Transverse colon (tissue), 4 donors: ENCODE results near the gene IQSEC2. TPM values are rescaled to one million over a fixed set of nuclear protein-coding genes. Genes with fewer than 3 reads are reported as not detected.

Source experiments
- DNase-seq: peaks from one replicate; pipeline ENCODE4 v3.0.0-alpha.2; 2019
- H3K27ac ChIP-seq, 4 donors: fragments of 200-600 bp; sonication (generic); 2 replicates each; pipeline ENCODE4 v1.5.1; 2016 to 2018; ENCODE audit warnings: inconsistent platforms in 4 of 4
- H3K27me3 ChIP-seq: fragments of 200-600 bp; sonication (generic); 2 replicates; pipeline ENCODE4 v1.5.1; 2017; ENCODE audit warnings: inconsistent platforms
- H3K36me3 ChIP-seq, 4 donors: fragments of 200-600 bp; sonication (generic); 2 replicates each; pipeline ENCODE4 v1.5.1; 2017 to 2019; ENCODE audit warnings: inconsistent platforms in 4 of 4
- H3K4me1 ChIP-seq, 4 donors: fragments of 200-600 bp; sonication (generic); 2 replicates each; pipeline ENCODE4 v1.5.1; 2017 to 2020; ENCODE audit warnings: inconsistent platforms in 4 of 4
- H3K4me3 ChIP-seq, 4 donors: fragments of 200-600 bp; sonication (generic); 1 replicate in 1 of 4; 2 replicates in 3 of 4; pipeline versions ENCODE4 v1.5.1 to v1.6.1; 2017 to 2019; ENCODE audit warnings: inconsistent platforms in 4 of 4
- H3K9me3 ChIP-seq, 2 donors: fragments of 200-600 bp; sonication (generic); 2 replicates each; pipeline ENCODE4 v1.5.1; 2017 to 2019; ENCODE audit warnings: inconsistent platforms in 2 of 2
- EP300 ChIP-seq: sonication (generic); formaldehyde crosslinking; IDR thresholded peaks from one replicate; pipeline ENCODE4 v1.6.1; 2017; ENCODE audit warnings: antibody characterized with exemption, low read depth
- POLR2A ChIP-seq: fragments of 450-650 bp; IDR thresholded peaks from one replicate; pipeline ENCODE4 v1.6.1; 2016; ENCODE audit warnings: antibody characterized with exemption, mild to moderate bottlenecking, moderate library complexity
- POLR2AphosphoS5 ChIP-seq, 3 donors: sonication (generic); formaldehyde crosslinking; IDR thresholded peaks; one replicate each; pipeline ENCODE4 v1.6.1; 2016; ENCODE audit warnings: antibody characterized with exemption in 3 of 3
- WGBS, 2 donors: methylation state at CpG; one replicate each; pipeline ENCODE4 v1.1.5; 2018; ENCODE audit warnings: low coverage in 1 of 2; 5-methylcytosine and 5-hydroxymethylcytosine counted together
- in situ Hi-C, 4 donors: fragments of 200-750 bp; cut with MboI; loops; one replicate each; pipeline versions ENCODE4 v1.15.0 to v1.15.1; 2017; ENCODE audit warnings: low sequenced_read_pairs in 3 of 4, low pct_ligation_motif_present in 1 of 4, low pct_unique_long_range_greater_than_20kb in 1 of 4
- intact Hi-C: fragments of 100-400 bp; cut with DNase I; formaldehyde crosslinking; loops from one replicate; pipeline ENCODE4 v1.15.1; 2023; ENCODE audit warnings: low total_unique reads
- total RNA-seq, 4 donors: library from RNA; depleted of rRNA; stranded (reverse); fragments of >200 nt; gene quantifications; one replicate each; pipeline ENCODE4 v1.1.0, GENCODE V29; 2016
- TF ChIP-seq, protein P1 (sequence below), 5 experiments: fragments of 200-600 bp in 3 of 5; fragments of 450-650 bp in 2 of 5; sonication (generic) in 3 of 5; IDR thresholded peaks; 1 replicate in 2 of 5; 2 replicates in 3 of 5; pipeline ENCODE4 v1.5.1; 2016 to 2017; ENCODE audit warnings: antibody characterized with exemption in 5 of 5, inconsistent platforms in 3 of 5, mild to moderate bottlenecking in 2 of 5, moderate library complexity in 1 of 5

Gene IQSEC2
- total RNA-seq, 4 donors from 2014 or later: 41.2 to 104 (median 46.3) TPM

DNA sequence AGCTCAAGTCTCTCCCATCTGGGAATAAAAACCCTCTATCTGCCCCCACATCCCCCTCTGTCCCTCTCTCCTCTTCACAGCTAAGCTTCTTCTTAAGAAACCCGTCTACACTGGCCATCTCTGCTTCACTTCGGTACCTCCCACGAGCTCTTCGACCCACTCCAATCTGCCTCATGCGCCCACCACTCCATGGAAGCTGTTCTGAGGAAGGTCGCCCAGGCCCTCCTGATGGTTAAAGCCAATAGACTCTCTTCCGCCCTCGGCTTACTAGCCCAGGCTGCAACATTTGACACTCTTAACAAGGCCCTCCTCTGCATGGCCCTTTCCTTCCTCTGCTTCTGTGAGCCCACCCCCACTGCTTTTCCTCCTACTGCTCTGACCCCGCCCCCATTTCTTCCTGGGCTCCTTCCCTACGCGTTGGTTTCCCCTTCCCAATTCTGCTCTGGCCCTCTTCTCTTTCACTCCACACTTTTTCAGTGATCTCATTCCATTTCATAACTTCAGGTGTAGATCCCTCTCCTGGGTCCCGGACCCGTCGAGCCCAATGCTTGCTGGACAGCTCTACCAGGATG is 11.8 kb downstream of the IQSEC2 start:
- Histone ChIP-seq H3K9me3 (no peaks in the 10 kb centered on the region), H3K4me3 (no peak overlapping the region), H3K4me1 (peaks cover 0 to 16% (median 6%) of the 10 kb centered on the region in 4 donors), H3K27ac (no peak overlapping the region), H3K36me3 (no peaks in the 10 kb centered on the region), H3K27me3 (no peaks in the 10 kb centered on the region)
- no peak for DNase-seq
- no peak for TF ChIP-seq EP300
- no peak for TF ChIP-seq POLR2A
- TF ChIP-seq POLR2AphosphoS5 (IDR thresholded peaks at IDR 0.05): no peak
- TF ChIP-seq, protein P1, sequence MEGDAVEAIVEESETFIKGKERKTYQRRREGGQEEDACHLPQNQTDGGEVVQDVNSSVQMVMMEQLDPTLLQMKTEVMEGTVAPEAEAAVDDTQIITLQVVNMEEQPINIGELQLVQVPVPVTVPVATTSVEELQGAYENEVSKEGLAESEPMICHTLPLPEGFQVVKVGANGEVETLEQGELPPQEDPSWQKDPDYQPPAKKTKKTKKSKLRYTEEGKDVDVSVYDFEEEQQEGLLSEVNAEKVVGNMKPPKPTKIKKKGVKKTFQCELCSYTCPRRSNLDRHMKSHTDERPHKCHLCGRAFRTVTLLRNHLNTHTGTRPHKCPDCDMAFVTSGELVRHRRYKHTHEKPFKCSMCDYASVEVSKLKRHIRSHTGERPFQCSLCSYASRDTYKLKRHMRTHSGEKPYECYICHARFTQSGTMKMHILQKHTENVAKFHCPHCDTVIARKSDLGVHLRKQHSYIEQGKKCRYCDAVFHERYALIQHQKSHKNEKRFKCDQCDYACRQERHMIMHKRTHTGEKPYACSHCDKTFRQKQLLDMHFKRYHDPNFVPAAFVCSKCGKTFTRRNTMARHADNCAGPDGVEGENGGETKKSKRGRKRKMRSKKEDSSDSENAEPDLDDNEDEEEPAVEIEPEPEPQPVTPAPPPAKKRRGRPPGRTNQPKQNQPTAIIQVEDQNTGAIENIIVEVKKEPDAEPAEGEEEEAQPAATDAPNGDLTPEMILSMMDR (IDR thresholded peaks at IDR 0.05): no peak
- intact Hi-C loops: no loop called here
- in situ Hi-C loops: no loop called here
- WGBS, 2 donors: 83% methylated on average over 14 of the region's 14 CpGs; no CpG with 5 or more reads in 1 of the 2 donors

DNA sequence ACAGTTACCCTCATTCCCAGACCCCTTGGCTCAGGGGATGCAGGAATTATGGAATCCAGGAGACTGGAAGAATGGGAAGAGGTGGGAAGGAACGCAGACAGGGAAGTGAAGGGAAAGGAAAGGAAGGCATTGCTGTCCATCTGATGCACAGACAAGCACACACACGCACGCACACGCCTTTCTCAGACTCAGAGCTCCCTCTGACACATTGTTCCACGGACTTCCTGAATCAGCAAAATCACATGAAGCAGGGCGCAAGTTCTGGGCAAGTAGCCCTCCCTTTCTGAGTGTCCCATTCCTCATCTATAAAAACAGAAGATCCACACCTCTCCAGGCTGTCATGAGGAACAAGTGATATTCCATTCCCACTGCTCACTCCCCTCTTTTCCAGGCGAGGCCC is 13.2 kb downstream of the IQSEC2 start:
- in situ Hi-C loops: no loop called here
- intact Hi-C loops: no loop called here
- no peak for DNase-seq
- no peak for TF ChIP-seq EP300
- no peak for TF ChIP-seq POLR2AphosphoS5 (IDR thresholded peaks at IDR 0.05)
- TF ChIP-seq, protein P1 (IDR thresholded peaks at IDR 0.05): no peak
- no peak for TF ChIP-seq POLR2A
- Histone ChIP-seq H3K4me3 (no peak overlapping the region), H3K36me3 (no peaks in the 10 kb centered on the region), H3K27me3 (no peaks in the 10 kb centered on the region), H3K9me3 (no peaks in the 10 kb centered on the region), H3K27ac (no peak overlapping the region), H3K4me1 (peaks cover 0 to 16% (median 6%) of the 10 kb centered on the region in 4 donors)
- 60 to 65% methylated on average over 1 to 7 of the region's 7 CpGs for WGBS, 2 donors

DNA sequence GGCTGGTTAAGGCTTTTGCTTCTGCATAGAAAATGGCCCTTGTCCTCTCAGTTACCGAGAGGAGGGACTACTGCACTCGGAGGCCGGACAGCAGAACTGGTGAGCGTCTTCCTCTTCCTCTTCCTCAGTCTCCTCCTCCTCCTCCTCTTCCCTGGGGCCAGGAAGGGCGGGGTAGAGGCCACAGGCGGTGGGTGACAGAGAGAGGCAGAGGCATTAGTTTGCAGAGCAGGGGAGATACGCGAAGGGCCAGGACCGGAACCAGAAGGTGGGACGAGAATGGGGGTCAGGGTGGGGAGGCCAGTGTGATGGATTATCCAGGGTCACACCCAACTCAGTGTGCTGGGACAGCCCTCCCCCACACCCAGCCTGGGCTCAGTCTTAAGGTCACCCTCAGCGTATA is 14.5 kb downstream of the IQSEC2 start:
- Histone ChIP-seq H3K27me3 (no peaks in the 10 kb centered on the region), H3K9me3 (no peaks in the 10 kb centered on the region), H3K27ac (peak overlapping the region; percentile 41 to 69 (median 56)), H3K4me3 (no peak overlapping the region), H3K36me3 (no peaks in the 10 kb centered on the region), H3K4me1 (peaks cover 0 to 20% (median 6%) of the 10 kb centered on the region in 4 donors)
- intact Hi-C loops: no loop called here
- TF ChIP-seq POLR2A (no peak), EP300 (no peak), POLR2AphosphoS5 (IDR thresholded peaks at IDR 0.05) (no peak)
- TF ChIP-seq, protein P1 (IDR thresholded peaks at IDR 0.05): no peak
- 65% methylated on average over 11 of the region's 11 CpGs; no CpG with 5 or more reads in 1 of the 2 donors for WGBS, 2 donors
- in situ Hi-C loops: no loop called here
- DNase-seq: no peak

DNA sequence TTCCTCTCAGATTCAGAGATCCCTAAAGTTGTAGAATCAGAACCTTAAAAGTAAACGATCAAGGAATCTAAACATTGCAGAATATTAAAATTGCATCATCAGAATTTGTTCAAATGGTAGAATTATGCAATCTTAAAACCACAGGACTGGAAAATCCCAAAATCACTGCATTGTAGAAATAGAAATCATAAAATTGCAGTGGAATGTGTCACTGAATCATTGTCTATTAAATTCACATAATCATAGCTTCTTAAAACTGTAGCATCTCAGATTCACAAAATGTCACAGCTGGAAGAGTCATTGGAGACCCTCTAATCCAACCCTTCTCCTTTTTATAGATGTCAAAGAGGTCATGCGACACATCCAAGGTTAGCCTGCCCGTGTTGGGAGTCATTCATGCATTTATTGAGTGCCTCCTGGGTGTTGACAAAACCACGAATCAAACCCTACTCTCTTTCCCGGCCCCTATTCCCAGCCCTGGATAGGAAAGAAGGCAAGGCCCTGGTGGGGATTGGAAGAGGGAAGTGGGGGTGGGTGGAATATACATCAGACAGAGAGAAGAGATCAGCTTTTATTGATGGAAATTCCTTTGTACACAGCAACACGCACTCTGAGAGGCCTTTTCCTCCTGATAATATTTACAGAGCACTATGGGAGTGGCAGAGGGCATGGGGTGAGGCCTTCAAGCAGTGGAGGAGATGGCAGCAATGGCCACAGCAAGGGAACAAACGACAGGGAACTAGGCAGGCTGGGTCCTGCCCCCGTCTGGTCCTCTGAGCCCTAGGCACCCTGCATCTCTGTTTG is 15.4 kb downstream of the IQSEC2 start:
- H3K4me3 ChIP-seq: no peak overlapping the region
- intact Hi-C loops: no loop called here
- 38% methylated on average over 8 of the region's 8 CpGs; no CpG with 5 or more reads in 1 of the 2 donors for WGBS, 2 donors
- no peaks in the 10 kb centered on the region for H3K36me3 ChIP-seq
- H3K9me3 ChIP-seq: no peaks in the 10 kb centered on the region
- TF ChIP-seq EP300 (no peak), POLR2AphosphoS5 (IDR thresholded peaks at IDR 0.05) (no peak), POLR2A (no peak)
- TF ChIP-seq, protein P1 (IDR thresholded peaks at IDR 0.05): no peak
- peaks cover 0 to 20% (median 6%) of the 10 kb centered on the region in 4 donors for H3K4me1 ChIP-seq
- DNase-seq: no peak
- H3K27ac ChIP-seq: peak overlapping the region; percentile 41 to 69 (median 56)
- H3K27me3 ChIP-seq: no peaks in the 10 kb centered on the region
- in situ Hi-C loops: no loop called here
